Measurements from ENCODE around the gene DNAH3. TPM values are rescaled to one million over a fixed set of nuclear protein-coding genes. Genes with fewer than 3 reads are reported as not detected.

The DNAH3 gene
- total RNA-seq, 1 experiment from 2014 or later = 0.15 TPM

DNA sequence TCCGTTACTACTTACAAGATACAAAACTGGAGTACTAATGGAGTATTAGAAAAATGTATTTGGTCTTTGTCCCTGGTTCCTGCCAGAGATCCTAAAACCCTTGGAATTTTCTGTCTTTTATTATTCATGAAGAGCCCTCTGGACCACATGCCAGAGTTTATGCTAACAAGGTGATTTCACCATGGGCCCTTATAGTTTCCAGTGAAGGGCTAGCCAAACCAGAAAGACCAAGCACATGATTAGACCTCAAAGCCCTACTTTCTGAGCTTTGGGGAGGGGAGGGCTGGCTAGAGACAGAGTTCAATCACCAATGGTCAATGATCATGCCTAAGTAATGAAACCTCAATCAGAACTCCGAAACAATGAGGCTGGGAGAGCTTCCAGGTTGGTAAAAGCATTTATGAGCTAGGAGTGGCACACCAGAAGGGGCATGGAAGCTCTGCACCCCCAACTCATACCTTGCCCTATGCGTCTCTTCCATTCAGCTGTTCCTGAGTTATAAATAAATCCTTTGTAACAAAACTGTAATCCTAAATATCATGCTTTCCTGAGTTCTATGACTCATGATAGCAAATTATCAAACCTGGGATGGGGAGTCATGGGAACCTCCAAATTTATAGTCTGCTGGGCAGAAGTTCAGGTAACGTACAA lies 260.9 kb downstream of the DNAH3 start:
- H3K4me1 ChIP-seq (ENCODE audit: control insufficient read depth in 1 of 2, insufficient read depth in 2 of 2, low read length in 2 of 2) = no peaks in the 10 kb centered on the region
- intact Hi-C loops (cut with micrococcal nuclease) = no loop called here
- no peaks in the 10 kb centered on the region for H3K9me2 ChIP-seq (ENCODE audit: insufficient read depth)
- H3K27ac ChIP-seq (ENCODE audit: low read depth, low read length) = no peak overlapping the region
- RAD21 ChIA-PET (ENCODE audit: low non-redundant PET in 1 of 2, low total read pairs in 2 of 2, uncharacterized antibody in 2 of 2, unreplicated experiment in 2 of 2) = no interaction called here
- no peak for TF ChIP-seq SIN3A (IDR thresholded peaks at IDR 0.05; ENCODE audit: low read depth)
- TF ChIP-seq, protein P1, sequence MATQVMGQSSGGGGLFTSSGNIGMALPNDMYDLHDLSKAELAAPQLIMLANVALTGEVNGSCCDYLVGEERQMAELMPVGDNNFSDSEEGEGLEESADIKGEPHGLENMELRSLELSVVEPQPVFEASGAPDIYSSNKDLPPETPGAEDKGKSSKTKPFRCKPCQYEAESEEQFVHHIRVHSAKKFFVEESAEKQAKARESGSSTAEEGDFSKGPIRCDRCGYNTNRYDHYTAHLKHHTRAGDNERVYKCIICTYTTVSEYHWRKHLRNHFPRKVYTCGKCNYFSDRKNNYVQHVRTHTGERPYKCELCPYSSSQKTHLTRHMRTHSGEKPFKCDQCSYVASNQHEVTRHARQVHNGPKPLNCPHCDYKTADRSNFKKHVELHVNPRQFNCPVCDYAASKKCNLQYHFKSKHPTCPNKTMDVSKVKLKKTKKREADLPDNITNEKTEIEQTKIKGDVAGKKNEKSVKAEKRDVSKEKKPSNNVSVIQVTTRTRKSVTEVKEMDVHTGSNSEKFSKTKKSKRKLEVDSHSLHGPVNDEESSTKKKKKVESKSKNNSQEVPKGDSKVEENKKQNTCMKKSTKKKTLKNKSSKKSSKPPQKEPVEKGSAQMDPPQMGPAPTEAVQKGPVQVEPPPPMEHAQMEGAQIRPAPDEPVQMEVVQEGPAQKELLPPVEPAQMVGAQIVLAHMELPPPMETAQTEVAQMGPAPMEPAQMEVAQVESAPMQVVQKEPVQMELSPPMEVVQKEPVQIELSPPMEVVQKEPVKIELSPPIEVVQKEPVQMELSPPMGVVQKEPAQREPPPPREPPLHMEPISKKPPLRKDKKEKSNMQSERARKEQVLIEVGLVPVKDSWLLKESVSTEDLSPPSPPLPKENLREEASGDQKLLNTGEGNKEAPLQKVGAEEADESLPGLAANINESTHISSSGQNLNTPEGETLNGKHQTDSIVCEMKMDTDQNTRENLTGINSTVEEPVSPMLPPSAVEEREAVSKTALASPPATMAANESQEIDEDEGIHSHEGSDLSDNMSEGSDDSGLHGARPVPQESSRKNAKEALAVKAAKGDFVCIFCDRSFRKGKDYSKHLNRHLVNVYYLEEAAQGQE (IDR thresholded peaks at IDR 0.05; ENCODE audit: low read depth) = no peak
- no peak for TF ChIP-seq ZNF274 (IDR thresholded peaks at IDR 0.05; ENCODE audit: low read depth, low read length)
- TF ChIP-seq, protein P2, sequence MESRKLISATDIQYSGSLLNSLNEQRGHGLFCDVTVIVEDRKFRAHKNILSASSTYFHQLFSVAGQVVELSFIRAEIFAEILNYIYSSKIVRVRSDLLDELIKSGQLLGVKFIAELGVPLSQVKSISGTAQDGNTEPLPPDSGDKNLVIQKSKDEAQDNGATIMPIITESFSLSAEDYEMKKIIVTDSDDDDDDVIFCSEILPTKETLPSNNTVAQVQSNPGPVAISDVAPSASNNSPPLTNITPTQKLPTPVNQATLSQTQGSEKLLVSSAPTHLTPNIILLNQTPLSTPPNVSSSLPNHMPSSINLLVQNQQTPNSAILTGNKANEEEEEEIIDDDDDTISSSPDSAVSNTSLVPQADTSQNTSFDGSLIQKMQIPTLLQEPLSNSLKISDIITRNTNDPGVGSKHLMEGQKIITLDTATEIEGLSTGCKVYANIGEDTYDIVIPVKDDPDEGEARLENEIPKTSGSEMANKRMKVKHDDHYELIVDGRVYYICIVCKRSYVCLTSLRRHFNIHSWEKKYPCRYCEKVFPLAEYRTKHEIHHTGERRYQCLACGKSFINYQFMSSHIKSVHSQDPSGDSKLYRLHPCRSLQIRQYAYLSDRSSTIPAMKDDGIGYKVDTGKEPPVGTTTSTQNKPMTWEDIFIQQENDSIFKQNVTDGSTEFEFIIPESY (IDR thresholded peaks at IDR 0.05; ENCODE audit: extremely low read depth, insufficient replicate concordance, low read length) = no peak
- TF ChIP-seq, protein P3, sequence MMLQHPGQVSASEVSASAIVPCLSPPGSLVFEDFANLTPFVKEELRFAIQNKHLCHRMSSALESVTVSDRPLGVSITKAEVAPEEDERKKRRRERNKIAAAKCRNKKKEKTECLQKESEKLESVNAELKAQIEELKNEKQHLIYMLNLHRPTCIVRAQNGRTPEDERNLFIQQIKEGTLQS (IDR thresholded peaks at IDR 0.05) = no peak
- TF ChIP-seq ELF1 (IDR thresholded peaks at IDR 0.05; ENCODE audit: borderline replicate concordance, low read depth) = no peak
- TF ChIP-seq SP1 (IDR thresholded peaks at IDR 0.05; ENCODE audit: low read depth) = no peak
- TF ChIP-seq EGR1 (IDR thresholded peaks at IDR 0.05; ENCODE audit: low read depth) = no peak
- no peak for TF ChIP-seq RAD21 (IDR thresholded peaks at IDR 0.05; ENCODE audit: low read depth)
- no peak for TF ChIP-seq JUND (IDR thresholded peaks at IDR 0.05)
- no peak for TF ChIP-seq YY1 (IDR thresholded peaks at IDR 0.05; ENCODE audit: extremely low read depth, insufficient replicate concordance, low read depth, low read length)
- no peak for TF ChIP-seq SRF (IDR thresholded peaks at IDR 0.05; ENCODE audit: low read depth)
- TF ChIP-seq POLR2AphosphoS5 (IDR thresholded peaks at IDR 0.05; ENCODE audit: low read depth, low read length) = no peak
- TF ChIP-seq POLR2A (IDR thresholded peaks at IDR 0.05; ENCODE audit: borderline replicate concordance, extremely low read depth, insufficient read depth, insufficient read length) = no peak
- DNase-seq (ENCODE audit: low read depth, low spot score) = no peak
- no peak overlapping the region for H3K4me2 ChIP-seq (ENCODE audit: low read length)
- ATAC-seq = no peak
- CTCF ChIA-PET = no interaction called here
- no peaks in the 10 kb centered on the region for H4K20me1 ChIP-seq (ENCODE audit: insufficient read depth)
- H3K9ac ChIP-seq (ENCODE audit: low read length) = no peak overlapping the region
- no peak overlapping the region for H2AFZ ChIP-seq (ENCODE audit: low read depth, low read length, poor library complexity, severe bottlenecking)
- no TSS peak for BruUV-seq (replicated peaks)
- peaks cover 76% of the 10 kb centered on the region for H3K79me2 ChIP-seq (ENCODE audit: insufficient read depth, low read length)
- POLR2A ChIA-PET = interaction anchor here (0.9 kb wide), 1 partner anchor 11 kb away, joined by 6 read pairs; the partner anchor contains the start of genes DCUN1D3 and LYRM1
- no peaks in the 10 kb centered on the region for H3K27me3 ChIP-seq (ENCODE audit: insufficient read depth, low read length)
- peaks cover 0 to 3% of the 10 kb centered on the region in 2 experiments; a peak in 1 of 4 replicates for H3K36me3 ChIP-seq (ENCODE audit: control insufficient read depth in 1 of 2, insufficient read depth in 2 of 2, low read length in 2 of 2)
- no peaks in the 10 kb centered on the region for H3K9me3 ChIP-seq (ENCODE audit: control insufficient read depth in 1 of 2, insufficient read depth in 1 of 2, low read depth in 1 of 2, low read length in 2 of 2)
- H3K4me3 ChIP-seq (replicated peaks in 1 of 2; ENCODE audit: low read depth in 1 of 2, low read length in 2 of 2) = no peak overlapping the region
